H4 (cell line): ENCODE data around the gene SPOCD1. TPM values are rescaled to one million over a fixed set of nuclear protein-coding genes. Genes with fewer than 3 reads are reported as not detected.

ENCODE experiments used
- total RNA-seq: library from RNA; depleted of rRNA; stranded (reverse); fragments of >200 nt; shearing (Covaris generic); gene quantifications from 2 replicates; pipeline ENCODE4 v1.2.3, GENCODE V29; 2014; rRNA removed

Gene SPOCD1
- total RNA-seq, 1 experiment from 2014 or later = 3.6 TPM

Other genes with a start within 250 kb of the SPOCD1 start
- gene TINAGL1, start 239.5 kb downstream of the SPOCD1 start, total RNA-seq = 0.23 and 0.90 TPM in 2 replicates
- gene HCRTR1, start 198.3 kb downstream of the SPOCD1 start, total RNA-seq = not detected in 2 replicates
- 94.3 and 94.6 TPM in 2 replicates for gene PEF1, start 171.1 kb downstream of the SPOCD1 start, total RNA-seq
- gene COL16A1, start 112.0 kb downstream of the SPOCD1 start, total RNA-seq = 9.2 and 12.2 TPM in 2 replicates
- gene ADGRB2, start 51.7 kb downstream of the SPOCD1 start, total RNA-seq = 2.4 and 3.5 TPM in 2 replicates
- gene PTP4A2, start 122.3 kb upstream of the SPOCD1 start, total RNA-seq = 303 and 310 TPM in 2 replicates
- 67.7 and 75.3 TPM in 2 replicates for gene KHDRBS1, start 197.8 kb upstream of the SPOCD1 start, total RNA-seq